Astrocyte of the cerebellum (primary cell): ENCODE measurements around the gene CDKL1.

ENCODE experiments used
- DNase-seq: peaks from one replicate; pipeline ENCODE4 v3.0.0-alpha.2; 2011; ENCODE audit warnings: low read depth
- H3K4me3 ChIP-seq: 2 replicates; pipeline ENCODE4 v1.5.1; 2011; ENCODE audit warnings: mild to moderate bottlenecking, low read depth, low read length, moderate library complexity
- CTCF ChIP-seq: IDR thresholded peaks from 2 replicates; pipeline ENCODE4 v1.5.1; 2012; ENCODE audit warnings: low read length, low read depth, moderate library complexity, mild to moderate bottlenecking; ENCODE audit errors: missing control alignments
- in situ Hi-C: cut with HindIII; loops from 2 replicates; pipeline ENCODE4 v1.10.0; 2017; ENCODE audit warnings: low sequenced_read_pairs

Gene CDKL1

GRCh38 chr14:50417853-50418252, 21.2 kb upstream of the CDKL1 start:
- TF ChIP-seq CTCF, result no peak
- no peak for DNase-seq
- in situ Hi-C loops, result no loop called here
- H3K4me3 ChIP-seq, result no peak overlapping the region

GRCh38 chr14:50410921-50411320, 14.2 kb upstream of the CDKL1 start:
- peak; percentile 91 for DNase-seq
- no peak for TF ChIP-seq CTCF
- in situ Hi-C loops, result no loop called here
- H3K4me3 ChIP-seq, result no peak overlapping the region

DNA sequence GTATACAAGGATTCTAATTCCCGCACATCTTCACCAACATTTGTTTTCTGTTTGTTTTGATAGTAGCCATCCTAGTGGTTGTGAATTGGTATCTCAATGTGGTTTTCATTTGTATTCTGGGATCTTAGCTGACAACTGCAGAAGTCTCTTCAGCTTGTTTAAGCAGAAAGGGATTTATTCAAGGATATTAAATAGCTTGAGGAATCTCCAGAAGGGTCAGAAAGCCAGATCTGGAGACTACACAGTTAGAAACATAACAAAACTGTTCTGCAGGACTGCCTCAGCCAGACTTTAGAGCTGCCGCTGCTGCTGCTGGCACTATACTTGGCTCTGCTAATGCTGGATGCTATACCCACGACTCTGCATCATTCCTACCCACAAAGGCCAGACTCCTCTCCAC, 13.4 kb upstream of the CDKL1 start:
- H3K4me3 ChIP-seq, result no peak overlapping the region
- DNase-seq, result no peak
- no peak for TF ChIP-seq CTCF
- in situ Hi-C loops, result no loop called here

GRCh38 chr14:50407111-50407812, 10.6 kb upstream of the CDKL1 start:
- no peak for TF ChIP-seq CTCF
- in situ Hi-C loops, result no loop called here
- DNase-seq, result no peak
- H3K4me3 ChIP-seq, result no peak overlapping the region

- in situ Hi-C loops, result no loop called here
- no peak overlapping the region for H3K4me3 ChIP-seq
- no peak for TF ChIP-seq CTCF
- no peak for DNase-seq
These were observed 6.7 kb upstream of the CDKL1 start for GRCh38 chr14:50403419-50403818.

GRCh38 chr14:50402965-50403364, 6.3 kb upstream of the CDKL1 start:
- no peak for TF ChIP-seq CTCF
- in situ Hi-C loops, result no loop called here
- no peak for DNase-seq
- H3K4me3 ChIP-seq, result no peak overlapping the region
